ENCODE measurements around the gene ARFIP2.
A peak's percentile ranks its signal among the peaks of the same experiment; 100 is the strongest.

Gene ARFIP2

DNA sequence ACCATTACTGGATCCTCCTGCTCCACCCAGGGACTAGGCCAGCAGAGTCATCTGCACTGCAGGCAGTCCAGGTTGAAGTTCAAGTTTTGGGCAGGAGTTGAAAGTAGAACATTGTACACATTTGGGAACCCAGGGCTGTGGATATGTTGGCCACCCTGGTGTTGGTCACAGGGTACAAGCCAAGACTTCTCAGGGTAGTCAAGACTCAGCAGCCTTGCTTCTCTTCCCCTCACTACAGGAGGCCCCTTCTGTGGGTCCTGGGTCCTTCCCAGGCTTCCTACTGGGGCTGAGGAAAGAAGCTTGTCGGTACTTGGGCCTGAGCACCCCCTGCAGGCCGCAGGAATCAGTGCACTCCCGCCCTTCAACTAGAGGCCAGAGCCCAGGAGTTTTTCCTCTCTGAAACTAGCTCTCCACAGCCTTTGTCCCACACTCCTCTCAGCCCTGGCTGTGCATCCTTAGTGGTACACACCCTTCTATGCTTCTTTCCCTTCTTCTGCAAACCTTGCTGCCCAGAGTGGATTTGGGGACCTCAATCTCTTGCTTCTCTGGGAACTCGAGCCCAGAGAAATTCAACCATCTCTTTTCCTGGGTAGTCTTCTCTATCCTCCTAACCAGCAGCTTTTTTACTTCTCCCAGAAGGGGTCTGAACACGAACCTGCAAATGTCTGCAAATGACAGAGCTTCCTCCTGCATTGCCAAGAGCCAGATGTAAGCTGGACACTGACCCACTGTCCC, 37.7 kb downstream of the ARFIP2 start:
- DNase-seq (ENCODE audit: low spot score): peak; percentile 52

GRCh38 chr11:6442441-6442840, 38.7 kb downstream of the ARFIP2 start:
- DNase-seq (ENCODE audit: low spot score): no peak

DNA sequence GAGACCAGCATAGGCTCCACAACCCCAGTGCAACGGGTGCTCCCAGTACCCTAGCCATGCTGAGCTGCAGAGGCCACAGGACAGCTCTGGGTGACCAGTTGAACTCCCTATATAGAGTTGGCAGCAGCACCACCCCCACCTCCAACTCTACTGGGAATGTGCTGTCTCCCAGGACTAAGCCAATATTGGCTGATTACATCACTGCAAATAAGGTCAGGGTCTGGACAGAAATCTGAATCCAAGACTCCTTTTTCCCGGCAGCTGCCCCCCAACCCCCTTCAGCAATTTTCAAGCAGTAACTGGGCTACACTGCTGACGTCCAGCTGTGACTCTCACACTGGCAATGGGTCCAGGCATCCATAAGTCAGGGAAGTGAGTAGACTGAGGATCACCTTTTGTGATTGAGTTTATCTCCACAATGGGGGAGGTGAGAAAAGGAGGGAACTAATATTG, 40.2 kb downstream of the ARFIP2 start, which contains the start of gene HPX:
Gene HPX (minus strand): TSS at position 82 of the 453 bp plus-strand sequence. CDS start 24 bp downstream, at position 58.
- DNase-seq (ENCODE audit: low spot score): no peak

GRCh38 chr11:6438979-6439571, 42.1 kb downstream of the ARFIP2 start:
- DNase-seq (ENCODE audit: low spot score): peak; percentile 33

GRCh38 chr11:6437993-6438392, 43.1 kb downstream of the ARFIP2 start:
- no peak for DNase-seq (ENCODE audit: low spot score)

DNA sequence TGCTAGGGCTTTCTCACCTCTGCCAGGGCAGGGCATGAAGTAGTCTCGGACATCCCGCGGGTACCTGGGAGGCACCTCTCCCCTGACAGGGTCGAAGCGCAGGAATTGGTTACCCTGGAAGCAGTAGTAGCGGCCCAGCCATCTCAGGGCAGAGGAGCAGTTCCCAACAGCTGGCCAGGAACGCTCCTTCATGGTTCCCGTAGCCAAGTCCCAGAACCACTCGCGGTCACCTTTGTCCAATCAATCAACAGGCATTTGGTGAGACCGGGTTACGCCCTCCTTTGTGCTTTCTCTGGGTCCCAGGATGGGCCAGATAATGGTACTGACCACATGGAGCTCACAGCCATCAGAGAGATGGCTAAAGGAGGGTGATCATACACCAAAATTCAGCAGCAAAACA, 43.7 kb downstream of the ARFIP2 start:
- no peak for DNase-seq (ENCODE audit: low spot score)

- no peak for DNase-seq (ENCODE audit: low spot score)
These were observed 47.0 kb downstream of the ARFIP2 start for GRCh38 chr11:6433998-6434660.

- DNase-seq (ENCODE audit: low spot score): no peak
These were observed 49.3 kb downstream of the ARFIP2 start for GRCh38 chr11:6431861-6432260.

DNA sequence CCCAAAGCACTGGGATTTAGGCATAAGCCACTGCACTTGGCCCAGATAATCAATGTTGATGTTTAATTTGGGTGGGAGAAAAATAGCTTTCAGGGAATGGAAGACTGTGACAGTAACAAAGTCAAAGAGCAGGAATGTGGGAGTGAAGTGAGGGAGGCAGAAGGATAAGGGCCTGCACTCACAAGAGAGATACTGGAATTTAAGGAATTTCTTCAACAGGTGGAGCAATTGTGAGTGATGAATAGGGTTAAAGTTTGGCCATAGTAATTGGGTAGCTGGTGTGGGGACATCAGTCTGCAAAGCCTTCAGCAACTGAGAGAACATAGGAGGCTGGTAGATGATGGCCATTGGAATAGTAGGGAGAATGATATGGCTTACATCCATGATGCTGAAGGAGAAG, 53.6 kb downstream of the ARFIP2 start:
- DNase-seq (ENCODE audit: low spot score): no peak
